Spleen (tissue), 11 donors: ENCODE data around the gene CHID1. TPM values are rescaled to one million over a fixed set of nuclear protein-coding genes. Genes with fewer than 3 reads are reported as not detected.

ENCODE experiments used
- DNase-seq: peaks from one replicate; pipeline ENCODE4 v3.0.0-alpha.2; 2020
- H3K27ac ChIP-seq, 8 donors: fragments of 200-600 bp; sonication (generic) in 7 of 8; 1 replicate in 4 of 8; 2 replicates in 4 of 8; pipeline versions ENCODE4 v1.5.0 to v1.8.0; 2016 to 2021; ENCODE audit warnings: inconsistent platforms in 4 of 8, mild to moderate bottlenecking in 4 of 8, moderate library complexity in 1 of 8
- H3K27me3 ChIP-seq, 7 donors: fragments of 200-600 bp; sonication (generic) in 6 of 7; replicated peaks in 1 of 7; 1 replicate in 4 of 7; 2 replicates in 3 of 7; pipeline versions ENCODE4 v1.5.0 to v1.8.0; 2016 to 2021; ENCODE audit warnings: inconsistent platforms in 3 of 7, mild to moderate bottlenecking in 1 of 7
- H3K36me3 ChIP-seq, 6 donors: fragments of 200-600 bp; sonication (generic) in 5 of 6; 1 replicate in 4 of 6; 2 replicates in 2 of 6; pipeline versions ENCODE4 v1.5.0 to v1.8.0; 2016 to 2021; ENCODE audit warnings: inconsistent platforms in 2 of 6
- H3K4me1 ChIP-seq, 6 donors: fragments of 200-600 bp; sonication (generic) in 5 of 6; 1 replicate in 3 of 6; 2 replicates in 3 of 6; pipeline versions ENCODE4 v1.5.0 to v1.8.0; 2016 to 2021; ENCODE audit warnings: inconsistent platforms in 3 of 6
- H3K4me3 ChIP-seq, 8 donors: fragments of 200-600 bp; sonication (generic) in 7 of 8; 1 replicate in 4 of 8; 2 replicates in 4 of 8; pipeline versions ENCODE4 v1.5.0 to v1.8.0; 2016 to 2021; ENCODE audit warnings: inconsistent platforms in 4 of 8, mild to moderate bottlenecking in 4 of 8, moderate library complexity in 2 of 8
- H3K9me3 ChIP-seq, 8 donors: fragments of 200-600 bp; sonication (generic) in 7 of 8; 1 replicate in 4 of 8; 2 replicates in 4 of 8; pipeline versions ENCODE4 v1.5.0 to v1.8.0; 2016 to 2021; ENCODE audit warnings: inconsistent platforms in 4 of 8
- POLR2A ChIP-seq, 3 donors: fragments of 450-650 bp; IDR thresholded peaks; one replicate each; pipeline ENCODE4 v1.5.1; 2017; ENCODE audit warnings: antibody characterized with exemption in 3 of 3, mild to moderate bottlenecking in 1 of 3
- POLR2AphosphoS5 ChIP-seq, 3 donors: sonication (generic); formaldehyde crosslinking; IDR thresholded peaks; one replicate each; pipeline ENCODE4 v1.5.1; 2017; ENCODE audit warnings: antibody characterized with exemption in 3 of 3
- WGBS, 5 donors: extraction: QIAGEN DNeasy Blood & Tissue Kit in 3 of 5; methylation state at CpG; one replicate each; pipeline versions ENCODE4 v1.1.5 to v1.1.7; 2013 to 2018; 5-methylcytosine and 5-hydroxymethylcytosine counted together
- intact Hi-C: fragments of 100-400 bp; cut with DNase I; formaldehyde crosslinking; loops from one replicate; pipeline ENCODE4 v1.15.0; 2023; ENCODE audit warnings: low total_unique reads
- polyA plus RNA-seq, 3 donors: library from polyadenylated mRNA; stranded (reverse); fragments of 200-250 nt; gene quantifications; one replicate each; pipeline ENCODE4 v1.2.1, GENCODE V29; 2013
- total RNA-seq, 7 donors: library from RNA; depleted of rRNA in 3 of 7; stranded (reverse); fragments of >200 nt in 3 of 7; fragmentation: NEBNext Ultra II Directional in 4 of 7; extraction: Animal tissue kit (Norgen Biotek cat#: 25700) in 4 of 7; gene quantifications; one replicate each; pipeline versions ENCODE4 v1.1.0 to v1.2.1, GENCODE V29; 2016 to 2021
- TF ChIP-seq, protein P1 (sequence below), 11 experiments: fragments of 200-600 bp in 7 of 11; fragments of 450-650 bp in 4 of 11; sonication (generic) in 4 of 11; IDR thresholded peaks in 8 of 11; conservative IDR thresholded peaks in 3 of 11; 1 replicate in 7 of 11; 2 replicates in 4 of 11; pipeline versions ENCODE4 v1.4.0 to v1.8.0; 2016 to 2021; ENCODE audit warnings: antibody characterized with exemption in 11 of 11, inconsistent platforms in 4 of 11, mild to moderate bottlenecking in 1 of 11
- donor health status: healthy with polysubstance abuse.
- donor health status: DM: no; HTN: no; CAD: no; lungs with moderate emphysema.
- donor health status: DM: no; HTN: no; CAD: no.
- donor health status: Bipolar disorder and iron deficiency.
- donor health status: healthy.
- donor health status: DM: no; HTN: no; CAD: no.
- donor health status: DM: yes; HTN: yes; CAD: no.

The CHID1 gene
- total and polyA plus RNA-seq, 10 donors: 37.2 to 218 (median 117) TPM

GRCh38 chr11:870418-870817 is 40.2 kb downstream of the CHID1 start:
- TF ChIP-seq POLR2AphosphoS5 (IDR thresholded peaks at IDR 0.05): no peak
- TF ChIP-seq POLR2A (IDR thresholded peaks at IDR 0.05): no peak
- TF ChIP-seq, protein P1, sequence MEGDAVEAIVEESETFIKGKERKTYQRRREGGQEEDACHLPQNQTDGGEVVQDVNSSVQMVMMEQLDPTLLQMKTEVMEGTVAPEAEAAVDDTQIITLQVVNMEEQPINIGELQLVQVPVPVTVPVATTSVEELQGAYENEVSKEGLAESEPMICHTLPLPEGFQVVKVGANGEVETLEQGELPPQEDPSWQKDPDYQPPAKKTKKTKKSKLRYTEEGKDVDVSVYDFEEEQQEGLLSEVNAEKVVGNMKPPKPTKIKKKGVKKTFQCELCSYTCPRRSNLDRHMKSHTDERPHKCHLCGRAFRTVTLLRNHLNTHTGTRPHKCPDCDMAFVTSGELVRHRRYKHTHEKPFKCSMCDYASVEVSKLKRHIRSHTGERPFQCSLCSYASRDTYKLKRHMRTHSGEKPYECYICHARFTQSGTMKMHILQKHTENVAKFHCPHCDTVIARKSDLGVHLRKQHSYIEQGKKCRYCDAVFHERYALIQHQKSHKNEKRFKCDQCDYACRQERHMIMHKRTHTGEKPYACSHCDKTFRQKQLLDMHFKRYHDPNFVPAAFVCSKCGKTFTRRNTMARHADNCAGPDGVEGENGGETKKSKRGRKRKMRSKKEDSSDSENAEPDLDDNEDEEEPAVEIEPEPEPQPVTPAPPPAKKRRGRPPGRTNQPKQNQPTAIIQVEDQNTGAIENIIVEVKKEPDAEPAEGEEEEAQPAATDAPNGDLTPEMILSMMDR (IDR thresholded peaks at IDR 0.05 in 8 of 11, conservative IDR thresholded peaks at IDR 0.05 in 3 of 11): no peak
- no peak for DNase-seq
- 83 to 93% (median 87%) methylated on average over 4 to 8 of the region's 8 CpGs for WGBS, 5 donors

GRCh38 chr11:870127-870413 is 40.5 kb downstream of the CHID1 start:
- peak in 2 of 3 donors; percentile 36 to 45 for TF ChIP-seq POLR2AphosphoS5 (IDR thresholded peaks at IDR 0.05)
- TF ChIP-seq, protein P1 (IDR thresholded peaks at IDR 0.05 in 8 of 11, conservative IDR thresholded peaks at IDR 0.05 in 3 of 11): no peak
- intact Hi-C loops: no loop called here
- Histone ChIP-seq H3K9me3 (no peaks in the 10 kb centered on the region), H3K27me3 (no peaks in the 10 kb centered on the region), H3K4me1 (peaks cover 0 to 43% (median 12%) of the 10 kb centered on the region in 6 donors), H3K27ac (peak overlapping the region in 2 of 8 donors; percentile 9 to 27), H3K4me3 (no peak overlapping the region), H3K36me3 (peaks cover 0 to 64% (median 31%) of the 10 kb centered on the region in 6 donors)
- 43 to 86% (median 81%) methylated on average over 4 to 8 of the region's 8 CpGs for WGBS, 5 donors
- DNase-seq: no peak

More at GRCh38 chr11:870418-870817, 40.2 kb downstream of the CHID1 start:
- Histone ChIP-seq H3K27ac (peak overlapping the region in 2 of 8 donors; percentile 9 to 27), H3K4me1 (peaks cover 0 to 46% (median 12%) of the 10 kb centered on the region in 6 donors), H3K9me3 (no peaks in the 10 kb centered on the region), H3K36me3 (peaks cover 0 to 64% (median 30%) of the 10 kb centered on the region in 6 donors), H3K4me3 (no peak overlapping the region), H3K27me3 (no peaks in the 10 kb centered on the region)
- intact Hi-C loops: no loop called here

- TF ChIP-seq POLR2A (IDR thresholded peaks at IDR 0.05) (no peak), POLR2AphosphoS5 (IDR thresholded peaks at IDR 0.05) (peak in 1 of 3 donors; percentile 48)
- TF ChIP-seq, protein P1 (IDR thresholded peaks at IDR 0.05 in 8 of 11, conservative IDR thresholded peaks at IDR 0.05 in 3 of 11): no peak
- peaks cover 0 to 61% (median 28%) of the 10 kb centered on the region in 6 donors for H3K36me3 ChIP-seq
- WGBS, 5 donors: 90 to 97% (median 92%) methylated on average over 4 to 25 of the region's 25 CpGs
- peak overlapping the region in 1 of 8 donors; percentile 9 for H3K27ac ChIP-seq
- peaks cover 0 to 39% (median 12%) of the 10 kb centered on the region in 6 donors for H3K4me1 ChIP-seq
- H3K9me3 ChIP-seq: no peaks in the 10 kb centered on the region
- H3K27me3 ChIP-seq: no peaks in the 10 kb centered on the region
- intact Hi-C loops: no loop called here
- no peak overlapping the region for H3K4me3 ChIP-seq
- DNase-seq: no peak
Measured at GRCh38 chr11:869399-870126, 41.0 kb downstream of the CHID1 start.

GRCh38 chr11:868802-869201 is 41.8 kb downstream of the CHID1 start:
- Histone ChIP-seq H3K36me3 (peaks cover 0 to 63% (median 26%) of the 10 kb centered on the region in 6 donors), H3K27ac (peak overlapping the region in 1 of 8 donors; percentile 34), H3K27me3 (no peaks in the 10 kb centered on the region), H3K9me3 (no peaks in the 10 kb centered on the region), H3K4me1 (peaks cover 0 to 37% (median 12%) of the 10 kb centered on the region in 6 donors), H3K4me3 (no peak overlapping the region)
- WGBS, 5 donors: 75 to 88% (median 86%) methylated on average over 10 to 12 of the region's 12 CpGs
- DNase-seq: no peak
- intact Hi-C loops: no loop called here
- TF ChIP-seq, protein P1 (IDR thresholded peaks at IDR 0.05 in 8 of 11, conservative IDR thresholded peaks at IDR 0.05 in 3 of 11): no peak
- peak in 2 of 3 donors; percentile 48 to 66 for TF ChIP-seq POLR2AphosphoS5 (IDR thresholded peaks at IDR 0.05)
